D721Med (cell line): ENCODE data around the gene TSHR.
"Not testable (repeated sequence)": the region's sequence is repeated elsewhere in the genome, so short reads cannot be mapped to it uniquely, and the experiment has no call there.

ENCODE experiments used
- DNase-seq: peaks from one replicate; pipeline ENCODE4 v3.0.0; 2011; ENCODE audit warnings: low spot score; ENCODE audit not compliant: insufficient read length
- FAIRE-seq: peaks from 2 replicates; lab custom pipeline; 2011; peaks lifted over from hg19 to GRCh38; lab: Jason Lieb, UNC
- TF ChIP-seq, protein P1 (sequence below): IDR thresholded peaks from 2 replicates; pipeline ENCODE4 v1.5.1; 2012; ENCODE audit warnings: mild to moderate bottlenecking, control low read depth; ENCODE audit not compliant: insufficient read depth; ENCODE audit errors: missing control alignments

Gene TSHR

DNA sequence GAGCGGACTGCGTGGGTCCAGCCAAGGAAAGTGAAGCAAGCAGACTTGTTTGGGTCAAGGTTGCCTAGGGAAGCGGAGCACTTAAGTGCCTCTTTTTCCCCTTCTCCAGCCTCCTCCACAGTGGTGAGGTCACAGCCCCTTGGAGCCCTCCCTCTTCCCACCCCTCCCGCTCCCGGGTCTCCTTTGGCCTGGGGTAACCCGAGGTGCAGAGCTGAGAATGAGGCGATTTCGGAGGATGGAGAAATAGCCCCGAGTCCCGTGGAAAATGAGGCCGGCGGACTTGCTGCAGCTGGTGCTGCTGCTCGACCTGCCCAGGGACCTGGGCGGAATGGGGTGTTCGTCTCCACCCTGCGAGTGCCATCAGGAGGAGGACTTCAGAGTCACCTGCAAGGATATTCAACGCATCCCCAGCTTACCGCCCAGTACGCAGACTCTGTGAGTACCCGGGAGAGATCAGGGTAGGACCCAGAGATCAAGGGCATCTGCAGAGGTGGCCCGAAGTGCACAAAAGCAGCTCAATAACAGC, at the start of gene TSHR:
Gene TSHR (plus strand): TSS at position 206 of the 526 bp plus-strand sequence. CDS start 60 bp downstream, at position 266.
- DNase-seq (no peak), FAIRE-seq (no peak)
- TF ChIP-seq, protein P1, sequence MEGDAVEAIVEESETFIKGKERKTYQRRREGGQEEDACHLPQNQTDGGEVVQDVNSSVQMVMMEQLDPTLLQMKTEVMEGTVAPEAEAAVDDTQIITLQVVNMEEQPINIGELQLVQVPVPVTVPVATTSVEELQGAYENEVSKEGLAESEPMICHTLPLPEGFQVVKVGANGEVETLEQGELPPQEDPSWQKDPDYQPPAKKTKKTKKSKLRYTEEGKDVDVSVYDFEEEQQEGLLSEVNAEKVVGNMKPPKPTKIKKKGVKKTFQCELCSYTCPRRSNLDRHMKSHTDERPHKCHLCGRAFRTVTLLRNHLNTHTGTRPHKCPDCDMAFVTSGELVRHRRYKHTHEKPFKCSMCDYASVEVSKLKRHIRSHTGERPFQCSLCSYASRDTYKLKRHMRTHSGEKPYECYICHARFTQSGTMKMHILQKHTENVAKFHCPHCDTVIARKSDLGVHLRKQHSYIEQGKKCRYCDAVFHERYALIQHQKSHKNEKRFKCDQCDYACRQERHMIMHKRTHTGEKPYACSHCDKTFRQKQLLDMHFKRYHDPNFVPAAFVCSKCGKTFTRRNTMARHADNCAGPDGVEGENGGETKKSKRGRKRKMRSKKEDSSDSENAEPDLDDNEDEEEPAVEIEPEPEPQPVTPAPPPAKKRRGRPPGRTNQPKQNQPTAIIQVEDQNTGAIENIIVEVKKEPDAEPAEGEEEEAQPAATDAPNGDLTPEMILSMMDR, result no peak

DNA sequence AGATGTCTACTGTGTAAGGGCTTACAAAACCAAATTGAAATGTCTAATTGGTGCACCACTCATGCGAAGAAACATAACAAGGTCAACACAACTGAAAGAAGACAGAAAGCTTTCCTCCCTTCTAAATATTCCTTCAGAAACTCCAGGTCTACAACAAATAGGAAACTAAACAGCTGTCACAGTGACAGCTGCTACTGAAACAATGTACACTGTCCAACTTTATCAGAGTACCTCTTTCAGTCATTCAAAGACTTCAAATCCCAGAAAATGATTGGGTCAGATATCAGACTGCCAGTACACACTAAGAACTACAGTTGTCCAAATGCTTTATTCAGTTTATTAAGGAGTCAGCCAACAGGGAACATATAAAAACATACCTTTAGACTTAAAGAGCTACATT, 49.1 kb upstream of the TSHR start:
- FAIRE-seq (no peak), DNase-seq (no peak)
- TF ChIP-seq, protein P1, result no peak

DNA sequence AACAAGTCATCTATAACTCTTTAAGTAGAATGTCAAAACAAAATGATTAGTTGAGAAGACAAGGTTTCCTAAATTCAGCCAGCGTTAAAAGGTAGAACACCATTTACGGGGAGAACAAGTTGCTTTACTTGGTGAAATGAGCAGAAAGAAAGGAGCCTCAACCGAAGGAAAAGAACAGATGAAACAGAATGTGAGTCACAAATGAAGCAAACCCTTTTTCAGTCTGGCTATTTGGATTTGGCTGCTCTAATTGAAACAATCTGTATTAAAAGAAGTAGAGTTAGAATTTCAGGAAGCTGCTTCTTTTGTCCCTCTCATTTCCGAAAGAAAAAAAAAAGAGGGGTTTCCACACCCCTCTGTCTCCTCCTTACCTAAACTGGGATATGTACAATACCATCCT, 48.5 kb upstream of the TSHR start:
- FAIRE-seq, result no peak
- no peak for DNase-seq
- TF ChIP-seq, protein P1, result no peak

DNA sequence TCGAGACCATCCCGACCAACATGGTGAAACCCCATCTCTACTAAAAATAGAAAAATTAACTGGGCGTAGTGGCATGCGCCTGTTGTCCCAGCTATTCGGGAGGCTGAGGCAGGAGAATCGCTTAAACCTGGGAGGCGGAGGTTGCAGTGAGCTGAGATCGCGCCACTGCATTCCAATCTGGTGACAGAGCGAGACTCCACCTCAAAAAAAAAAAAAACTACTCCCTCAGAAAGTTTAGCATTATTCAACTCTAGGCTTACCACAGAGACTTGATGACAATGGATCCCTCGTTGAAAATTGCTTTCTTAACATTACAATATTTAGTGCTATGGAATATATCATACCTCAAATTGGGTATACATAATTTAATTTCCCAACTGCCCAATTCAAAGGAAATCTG, 43.4 kb upstream of the TSHR start:
- not testable (repeated sequence) for DNase-seq, FAIRE-seq

DNA sequence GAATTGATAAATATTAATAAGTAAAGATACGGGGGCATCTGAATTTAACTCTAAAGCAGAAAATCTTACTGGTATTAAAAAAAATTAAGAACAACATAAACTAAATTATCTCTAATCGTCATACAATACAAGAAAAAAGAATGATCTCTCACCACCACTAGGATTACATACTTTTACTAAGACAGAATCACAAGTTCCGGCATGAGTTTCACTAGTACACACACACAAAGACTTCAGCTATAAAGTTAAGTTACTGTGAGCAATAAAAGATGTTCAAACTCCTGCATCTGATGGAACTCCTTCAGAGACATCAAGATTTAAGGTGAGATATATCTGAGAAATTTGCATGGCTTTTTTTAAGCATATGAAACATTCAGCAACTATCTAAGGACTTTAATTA, 35.8 kb upstream of the TSHR start:
- TF ChIP-seq, protein P1, result no peak
- FAIRE-seq (no peak), DNase-seq (no peak)

DNA sequence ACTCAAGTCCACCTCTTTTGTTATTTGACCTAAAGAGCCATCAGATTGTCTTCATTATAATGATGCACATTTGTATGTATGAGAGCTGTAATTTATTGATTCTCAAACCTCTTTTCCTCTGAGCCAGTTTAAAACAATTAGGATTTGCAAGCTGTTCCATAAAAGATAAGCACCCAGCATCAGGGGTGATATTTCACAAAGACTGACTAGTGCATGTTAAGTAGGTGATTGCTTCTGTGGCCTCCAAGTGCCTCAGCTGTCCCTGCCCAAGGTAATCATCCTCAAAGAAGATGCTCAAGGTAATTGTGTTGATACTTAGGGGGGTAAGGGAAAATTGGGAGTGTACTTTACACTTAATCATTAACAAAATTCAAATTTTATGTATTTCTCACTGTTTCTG, 32.1 kb upstream of the TSHR start:
- peak; percentile 94 for FAIRE-seq
- DNase-seq, result no peak
- TF ChIP-seq, protein P1, result no peak

DNA sequence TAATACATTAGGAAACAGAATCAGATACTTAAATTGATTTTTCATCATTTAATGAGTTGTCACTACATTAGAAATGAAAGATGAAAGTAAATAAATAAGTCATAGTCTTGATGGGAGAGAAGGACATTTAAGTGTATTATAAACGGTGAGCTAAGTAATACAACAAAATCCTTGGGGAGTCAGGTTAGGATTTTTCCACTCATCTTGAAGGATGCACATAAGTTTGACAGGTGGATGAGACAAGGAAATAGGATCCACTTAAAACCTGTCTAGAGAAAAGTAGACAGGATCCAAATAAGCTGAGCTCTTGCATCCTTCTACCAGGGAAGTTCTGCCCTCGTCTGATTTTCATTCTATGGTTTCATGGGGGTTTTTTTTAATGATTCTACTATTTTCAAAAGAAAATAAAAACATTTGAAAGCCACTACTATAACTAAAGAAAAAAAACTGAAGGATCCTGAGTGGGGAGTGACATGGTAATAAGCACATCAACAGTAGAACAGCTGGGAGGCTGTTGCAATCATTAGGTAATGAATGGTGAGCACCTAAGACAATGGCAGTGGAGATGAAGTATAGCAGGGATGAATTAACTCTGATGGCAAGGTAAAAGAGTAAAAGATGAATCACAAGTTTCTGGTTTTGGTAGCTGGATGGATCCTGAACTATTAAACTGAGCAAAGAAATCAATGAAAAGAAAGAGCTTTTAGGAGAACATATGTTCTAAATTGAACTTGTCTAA, 30.9 kb upstream of the TSHR start:
- TF ChIP-seq, protein P1, result no peak
- no peak for DNase-seq
- FAIRE-seq, result no peak
